Vagina (tissue), 2 donors: Measurements from ENCODE around the gene FAM219A. TPM values are rescaled to one million over a fixed set of nuclear protein-coding genes. Genes with fewer than 3 reads are reported as not detected.
"Not testable (repeated sequence)": the region's sequence is repeated elsewhere in the genome, so short reads cannot be mapped to it uniquely, and the experiment has no call there.

ENCODE experiments used
- DNase-seq, 2 donors: peaks; one replicate each; pipeline ENCODE4 v3.0.0-alpha.2; 2017; ENCODE audit errors: extremely low spot score in 2 of 2
- H3K27ac ChIP-seq: fragments of 200-600 bp; sonication (generic); one replicate; pipeline ENCODE4 v1.5.1; 2019
- H3K27me3 ChIP-seq: fragments of 200-600 bp; sonication (generic); one replicate; pipeline ENCODE4 v1.5.1; 2019
- H3K36me3 ChIP-seq, 2 donors: fragments of 200-600 bp; sonication (generic); one replicate each; pipeline ENCODE4 v1.5.1; 2017 to 2019
- H3K4me1 ChIP-seq: fragments of 200-600 bp; sonication (generic); one replicate; pipeline ENCODE4 v1.5.1; 2019
- H3K4me3 ChIP-seq, 2 donors: fragments of 200-600 bp; sonication (generic); 1 replicate in 1 of 2; 2 replicates in 1 of 2; pipeline ENCODE4 v1.5.1; 2016 to 2019
- H3K9me3 ChIP-seq: fragments of 200-600 bp; sonication (generic); one replicate; pipeline ENCODE4 v1.5.1; 2019
- POLR2A ChIP-seq, 2 donors: fragments of 450-650 bp; IDR thresholded peaks; one replicate each; pipeline ENCODE4 v1.6.1; 2017; ENCODE audit warnings: antibody characterized with exemption in 2 of 2, mild to moderate bottlenecking in 2 of 2, moderate library complexity in 2 of 2
- POLR2AphosphoS5 ChIP-seq, 2 donors: sonication (generic); formaldehyde crosslinking; IDR thresholded peaks; one replicate each; pipeline ENCODE4 v1.9.0; 2017; ENCODE audit warnings: antibody characterized with exemption in 2 of 2, mild to moderate bottlenecking in 2 of 2, low read depth in 1 of 2; ENCODE audit not compliant: insufficient read depth in 1 of 2
- intact Hi-C: fragments of 100-400 bp; cut with DNase I; formaldehyde crosslinking; loops from one replicate; pipeline ENCODE4 v1.15.1; 2023
- total RNA-seq: library from RNA; depleted of rRNA; stranded (reverse); fragments of >200 nt; gene quantifications from one replicate; pipeline ENCODE4 v1.2.3, GENCODE V29; 2016
- TF ChIP-seq, protein P1 (sequence below), 3 experiments: fragments of 450-650 bp in 2 of 3; fragments of 200-600 bp in 1 of 3; sonication (generic) in 1 of 3; IDR thresholded peaks; one replicate each; pipeline ENCODE4 v1.5.1; 2017 to 2019; ENCODE audit warnings: antibody characterized with exemption in 3 of 3, mild to moderate bottlenecking in 2 of 3, moderate library complexity in 2 of 3

FAM219A gene
- total RNA-seq, 1 donor from 2014 or later = 9.3 TPM

DNA sequence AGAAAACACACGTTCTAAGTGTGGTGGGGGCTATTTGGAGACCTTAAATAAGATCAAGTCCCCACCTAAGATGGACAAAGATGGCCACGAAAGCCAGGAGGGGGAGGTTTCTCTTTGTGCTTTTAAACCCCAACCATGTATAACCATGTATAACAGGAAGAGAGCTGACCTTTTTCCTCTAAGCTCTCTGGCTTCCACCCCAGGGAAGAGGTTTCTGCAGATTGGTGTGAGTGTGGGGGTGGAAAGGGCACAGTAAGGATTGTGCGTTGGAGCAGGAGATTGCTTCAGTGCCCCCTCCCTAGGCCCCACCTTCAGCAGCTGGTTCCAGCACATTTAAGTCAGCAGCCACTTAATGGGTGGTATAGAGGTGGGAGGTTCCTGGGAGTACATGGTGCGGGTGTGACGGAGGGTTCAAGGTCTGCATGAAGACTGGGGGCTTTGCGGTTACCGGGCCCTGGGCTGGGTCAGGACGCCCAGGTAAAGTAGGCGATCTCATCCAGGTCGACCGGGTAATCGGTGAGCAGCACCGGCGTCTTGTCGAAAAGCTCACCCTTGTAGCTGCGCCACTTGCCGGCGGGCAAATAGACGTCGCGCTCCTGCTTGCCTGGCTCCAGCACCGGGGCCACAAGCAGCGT is 87.9 kb downstream of the FAM219A start:
- no peaks in the 10 kb centered on the region for H3K9me3 ChIP-seq
- DNase-seq = no peak
- H3K4me3 ChIP-seq = no peak overlapping the region
- no peak overlapping the region for H3K27ac ChIP-seq
- intact Hi-C loops = no loop called here
- TF ChIP-seq POLR2A (IDR thresholded peaks at IDR 0.05) (no peak), POLR2AphosphoS5 (IDR thresholded peaks at IDR 0.05; ENCODE audit: insufficient read depth in 1 of 2, low read depth in 1 of 2) (no peak)
- TF ChIP-seq, protein P1, sequence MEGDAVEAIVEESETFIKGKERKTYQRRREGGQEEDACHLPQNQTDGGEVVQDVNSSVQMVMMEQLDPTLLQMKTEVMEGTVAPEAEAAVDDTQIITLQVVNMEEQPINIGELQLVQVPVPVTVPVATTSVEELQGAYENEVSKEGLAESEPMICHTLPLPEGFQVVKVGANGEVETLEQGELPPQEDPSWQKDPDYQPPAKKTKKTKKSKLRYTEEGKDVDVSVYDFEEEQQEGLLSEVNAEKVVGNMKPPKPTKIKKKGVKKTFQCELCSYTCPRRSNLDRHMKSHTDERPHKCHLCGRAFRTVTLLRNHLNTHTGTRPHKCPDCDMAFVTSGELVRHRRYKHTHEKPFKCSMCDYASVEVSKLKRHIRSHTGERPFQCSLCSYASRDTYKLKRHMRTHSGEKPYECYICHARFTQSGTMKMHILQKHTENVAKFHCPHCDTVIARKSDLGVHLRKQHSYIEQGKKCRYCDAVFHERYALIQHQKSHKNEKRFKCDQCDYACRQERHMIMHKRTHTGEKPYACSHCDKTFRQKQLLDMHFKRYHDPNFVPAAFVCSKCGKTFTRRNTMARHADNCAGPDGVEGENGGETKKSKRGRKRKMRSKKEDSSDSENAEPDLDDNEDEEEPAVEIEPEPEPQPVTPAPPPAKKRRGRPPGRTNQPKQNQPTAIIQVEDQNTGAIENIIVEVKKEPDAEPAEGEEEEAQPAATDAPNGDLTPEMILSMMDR (IDR thresholded peaks at IDR 0.05) = no peak
- H3K27me3 ChIP-seq = no peaks in the 10 kb centered on the region
- no peaks in the 10 kb centered on the region for H3K36me3 ChIP-seq
- peaks cover 3% of the 10 kb centered on the region for H3K4me1 ChIP-seq

DNA sequence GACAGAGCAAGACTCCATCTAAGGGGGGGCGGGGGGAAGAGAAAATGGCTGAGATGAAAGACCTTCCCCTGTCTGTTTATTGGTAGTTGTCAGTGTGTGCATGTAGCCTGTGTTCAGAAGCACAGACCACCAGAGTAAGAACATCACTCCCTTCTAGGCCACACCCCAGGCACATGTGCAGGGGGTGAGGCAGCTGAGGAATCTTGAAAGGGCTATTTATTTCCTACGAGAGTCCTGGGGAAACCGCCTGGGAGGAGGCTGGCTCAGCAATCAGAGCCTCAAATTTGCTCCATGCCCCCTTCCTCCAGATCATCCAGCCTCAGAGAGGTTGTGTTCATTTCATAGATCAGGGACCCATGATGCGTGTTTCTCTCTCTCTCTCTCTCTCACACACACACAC is 88.7 kb downstream of the FAM219A start:
- H3K36me3 ChIP-seq = no peaks in the 10 kb centered on the region
- H3K27ac ChIP-seq = no peak overlapping the region
- intact Hi-C loops = no loop called here
- H3K9me3 ChIP-seq = no peaks in the 10 kb centered on the region
- no peak for DNase-seq
- H3K27me3 ChIP-seq = no peaks in the 10 kb centered on the region
- no peak overlapping the region for H3K4me3 ChIP-seq
- H3K4me1 ChIP-seq = no peaks in the 10 kb centered on the region
- TF ChIP-seq POLR2A (IDR thresholded peaks at IDR 0.05) = no peak
- TF ChIP-seq, protein P1 (IDR thresholded peaks at IDR 0.05) = no peak

DNA sequence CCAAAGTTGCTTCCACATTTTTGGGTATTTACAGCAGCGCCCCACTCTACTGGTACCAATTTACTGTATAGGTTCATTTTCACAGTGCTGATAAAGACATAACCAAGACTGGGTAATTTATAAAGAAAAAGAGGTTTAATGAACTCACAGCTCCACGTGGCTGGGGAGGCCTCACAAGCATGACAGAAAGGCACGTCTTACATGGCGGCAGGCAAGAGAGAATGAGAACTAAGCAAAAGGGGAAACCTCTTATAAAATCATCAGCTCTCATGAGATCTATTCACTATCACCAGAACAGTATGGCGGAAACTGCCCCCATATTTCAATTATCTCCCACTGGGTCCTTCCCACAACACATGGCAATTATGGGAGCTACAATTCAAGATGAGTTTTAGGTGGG is 89.6 kb downstream of the FAM219A start:
- intact Hi-C loops, H3K9me3 ChIP-seq, H3K27ac ChIP-seq, DNase-seq, H3K4me1 ChIP-seq, H3K27me3 ChIP-seq, H3K4me3 ChIP-seq, H3K36me3 ChIP-seq: not testable (repeated sequence)

DNA sequence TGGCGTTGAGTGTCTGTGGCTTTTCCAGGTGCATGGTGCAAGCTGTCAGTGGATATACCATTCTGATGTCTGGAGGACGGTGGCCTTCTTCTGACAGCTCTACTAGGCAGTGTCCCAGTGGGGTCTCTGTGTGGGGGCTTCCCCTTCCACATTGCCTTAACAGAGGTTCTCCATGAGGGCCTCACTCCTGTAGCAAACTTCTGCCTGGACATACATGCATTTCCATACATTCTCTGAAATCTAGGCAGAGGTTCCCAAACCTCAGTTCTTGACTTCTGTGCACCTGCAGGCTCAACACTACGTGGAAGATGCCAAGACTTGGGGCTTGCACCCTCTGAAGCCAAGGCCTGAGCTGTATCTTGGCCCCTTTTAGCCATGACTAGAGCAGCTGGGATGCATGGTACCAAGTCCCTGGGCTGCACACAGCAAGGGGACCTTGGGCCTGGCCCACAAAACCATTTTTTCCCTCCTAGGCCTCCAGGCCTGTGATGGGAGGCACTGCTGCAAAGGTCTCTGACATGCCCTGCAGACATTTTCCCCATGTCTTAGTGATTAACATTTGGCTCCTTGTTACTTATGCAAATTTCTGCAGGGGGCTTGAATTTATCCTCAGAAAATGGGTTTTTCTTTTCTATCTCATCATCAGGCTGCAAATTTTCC is 90.5 kb downstream of the FAM219A start:
- H3K4me3 ChIP-seq, H3K9me3 ChIP-seq, H3K27ac ChIP-seq, H3K4me1 ChIP-seq, H3K36me3 ChIP-seq, DNase-seq, intact Hi-C loops, H3K27me3 ChIP-seq: not testable (repeated sequence)

DNA sequence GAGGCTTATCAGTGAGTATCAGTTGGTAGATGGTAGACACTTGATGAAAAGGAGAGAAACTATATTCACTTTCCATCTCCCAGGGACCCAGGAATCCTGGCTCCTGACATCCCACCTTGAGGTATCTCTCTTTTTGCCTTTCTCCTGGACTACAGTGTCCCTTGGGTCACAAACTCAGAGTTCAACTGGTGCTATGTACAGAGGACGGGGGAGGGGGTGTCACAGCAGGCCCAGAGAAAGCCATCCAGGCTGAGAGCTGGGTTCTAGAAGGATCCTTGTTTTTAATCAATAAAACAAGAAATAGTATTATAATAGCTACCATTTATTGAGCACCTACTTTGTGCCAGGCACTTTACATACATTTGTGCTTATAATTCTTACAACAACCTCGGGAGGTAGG is 92.0 kb downstream of the FAM219A start:
- Histone ChIP-seq H3K27me3 (no peaks in the 10 kb centered on the region), H3K27ac (no peak overlapping the region), H3K4me3 (no peak overlapping the region), H3K9me3 (no peaks in the 10 kb centered on the region), H3K4me1 (no peaks in the 10 kb centered on the region), H3K36me3 (no peaks in the 10 kb centered on the region)
- DNase-seq = no peak
- TF ChIP-seq POLR2A (IDR thresholded peaks at IDR 0.05) (no peak), POLR2AphosphoS5 (IDR thresholded peaks at IDR 0.05; ENCODE audit: insufficient read depth in 1 of 2, low read depth in 1 of 2) (no peak)
- TF ChIP-seq, protein P1 (IDR thresholded peaks at IDR 0.05) = no peak
- intact Hi-C loops = no loop called here

DNA sequence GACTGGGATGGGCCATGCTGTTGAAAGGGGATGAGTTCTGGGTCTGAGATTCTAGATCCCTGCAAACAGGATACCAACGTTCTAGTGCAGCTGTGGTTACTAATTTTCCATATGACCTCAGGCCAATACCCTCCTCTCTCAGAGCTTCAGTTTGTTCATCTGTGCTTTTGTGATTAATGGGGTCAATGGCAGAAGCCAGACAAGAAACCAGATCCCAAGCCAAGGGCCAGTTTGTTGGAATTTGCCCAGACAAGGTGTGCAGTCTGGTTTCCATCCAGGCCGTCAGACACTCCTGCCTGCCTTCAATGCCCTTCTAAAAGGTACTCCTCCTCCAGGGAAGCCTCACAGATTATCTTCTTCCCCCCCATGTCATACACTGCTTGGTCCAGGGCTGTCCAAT is 93.1 kb downstream of the FAM219A start:
- no peak for DNase-seq
- no peaks in the 10 kb centered on the region for H3K4me1 ChIP-seq
- no peaks in the 10 kb centered on the region for H3K27me3 ChIP-seq
- H3K27ac ChIP-seq = no peak overlapping the region
- no peaks in the 10 kb centered on the region for H3K36me3 ChIP-seq
- no peaks in the 10 kb centered on the region for H3K9me3 ChIP-seq
- TF ChIP-seq POLR2AphosphoS5 (IDR thresholded peaks at IDR 0.05; ENCODE audit: insufficient read depth in 1 of 2, low read depth in 1 of 2) (no peak), POLR2A (IDR thresholded peaks at IDR 0.05) (no peak)
- TF ChIP-seq, protein P1 (IDR thresholded peaks at IDR 0.05) = no peak
- intact Hi-C loops = no loop called here
- no peak overlapping the region for H3K4me3 ChIP-seq
